Thymus (tissue), 11 donors: Measurements from ENCODE around the gene GLRX. TPM values are rescaled to one million over a fixed set of nuclear protein-coding genes. Genes with fewer than 3 reads are reported as not detected.

Source experiments
- DNase-seq, 9 donors: peaks; one replicate each; pipeline ENCODE4 v3.0.0-alpha.2; 2013; ENCODE audit warnings: low spot score in 9 of 9, low read depth in 6 of 9, missing footprints in 1 of 9
- H3K27ac ChIP-seq, 2 donors: one replicate each; pipeline ENCODE4 v1.5.1; 2013; ENCODE audit warnings: control low read depth in 1 of 2, low read depth in 1 of 2, low read length in 1 of 2, mild to moderate bottlenecking in 1 of 2, moderate library complexity in 1 of 2
- H3K27me3 ChIP-seq, 2 donors: one replicate each; pipeline ENCODE4 v1.5.1; 2013; ENCODE audit warnings: low read length in 1 of 2; ENCODE audit not compliant: control insufficient read depth in 2 of 2, insufficient read depth in 1 of 2
- H3K36me3 ChIP-seq, 2 donors: one replicate each; pipeline ENCODE4 v1.5.1; 2013; ENCODE audit warnings: low read length in 1 of 2, mild to moderate bottlenecking in 1 of 2, moderate library complexity in 1 of 2; ENCODE audit not compliant: control insufficient read depth in 2 of 2, insufficient read depth in 2 of 2
- H3K4me1 ChIP-seq, 2 donors: one replicate each; pipeline ENCODE4 v1.5.1; 2013; ENCODE audit warnings: low read length in 2 of 2; ENCODE audit not compliant: control insufficient read depth in 2 of 2, insufficient read depth in 2 of 2
- H3K4me3 ChIP-seq, 2 donors: one replicate each; pipeline ENCODE4 v1.5.1; 2013; ENCODE audit warnings: low read length in 2 of 2, control low read depth in 1 of 2, mild to moderate bottlenecking in 1 of 2
- H3K9me3 ChIP-seq, 2 donors: one replicate each; pipeline ENCODE4 v1.5.1; 2013; ENCODE audit warnings: low read length in 1 of 2, mild to moderate bottlenecking in 1 of 2; ENCODE audit not compliant: control insufficient read depth in 2 of 2, insufficient read depth in 1 of 2
- WGBS: extraction: QIAGEN DNeasy Blood & Tissue Kit; methylation state at CpG from one replicate; pipeline ENCODE4 v1.1.7; 2013; 5-methylcytosine and 5-hydroxymethylcytosine counted together
- polyA plus RNA-seq: library from polyadenylated mRNA; stranded (reverse); fragments of 200-250 nt; gene quantifications from one replicate; pipeline ENCODE4 v1.2.3, GENCODE V29; 2013
- total RNA-seq: library from RNA; stranded (reverse); fragments of 120-200 nt; gene quantifications from one replicate; pipeline ENCODE4 v1.2.4, GENCODE V29; 2013
- donor health status: healthy.

The GLRX gene
- total and polyA plus RNA-seq, 2 donors: 52.4 to 119 TPM

GRCh38 chr5:95845391-95845790 is 22.9 kb upstream of the GLRX start:
- H3K36me3 ChIP-seq: no peaks in the 10 kb centered on the region
- 94% methylated on average over 3 of the region's 3 CpGs for WGBS
- no peak overlapping the region for H3K27ac ChIP-seq
- H3K4me1 ChIP-seq: peaks cover 6 to 12% of the 10 kb centered on the region in 2 donors
- H3K9me3 ChIP-seq: no peaks in the 10 kb centered on the region
- DNase-seq: no peak
- H3K27me3 ChIP-seq: no peaks in the 10 kb centered on the region
- no peak overlapping the region for H3K4me3 ChIP-seq

GRCh38 chr5:95843733-95844223 is 21.3 kb upstream of the GLRX start:
- Histone ChIP-seq H3K4me3 (no peak overlapping the region), H3K9me3 (no peaks in the 10 kb centered on the region), H3K36me3 (no peaks in the 10 kb centered on the region), H3K4me1 (peaks cover 6 to 18% of the 10 kb centered on the region in 2 donors), H3K27me3 (no peaks in the 10 kb centered on the region), H3K27ac (no peak overlapping the region)
- WGBS: 75% methylated on average over 3 of the region's 3 CpGs
- DNase-seq: no peak

- H3K4me1 ChIP-seq: peaks cover 6 to 18% of the 10 kb centered on the region in 2 donors
- no peaks in the 10 kb centered on the region for H3K27me3 ChIP-seq
- no peak overlapping the region for H3K4me3 ChIP-seq
- peak in 3 of 9 donors; percentile 51 to 75 (median 53) for DNase-seq
- no peaks in the 10 kb centered on the region for H3K9me3 ChIP-seq
- 19% methylated on average over 11 of the region's 11 CpGs for WGBS
- H3K36me3 ChIP-seq: no peaks in the 10 kb centered on the region
- H3K27ac ChIP-seq: peak overlapping the region in 1 of 2 donors; percentile 18
Observed at GRCh38 chr5:95842854-95843544, 20.5 kb upstream of the GLRX start.

GRCh38 chr5:95841914-95842812 is 19.6 kb upstream of the GLRX start:
- Histone ChIP-seq H3K27me3 (no peaks in the 10 kb centered on the region), H3K4me1 (peaks cover 6 to 18% of the 10 kb centered on the region in 2 donors), H3K27ac (no peak overlapping the region), H3K9me3 (no peaks in the 10 kb centered on the region), H3K4me3 (no peak overlapping the region), H3K36me3 (no peaks in the 10 kb centered on the region)
- no peak for DNase-seq
- 95% methylated on average over 8 of the region's 8 CpGs for WGBS

- no peak overlapping the region for H3K27ac ChIP-seq
- WGBS: 92% methylated on average over 1 of the region's 1 CpG
- H3K4me1 ChIP-seq: peaks cover 6 to 18% of the 10 kb centered on the region in 2 donors
- no peaks in the 10 kb centered on the region for H3K36me3 ChIP-seq
- no peak for DNase-seq
- H3K27me3 ChIP-seq: no peaks in the 10 kb centered on the region
- no peaks in the 10 kb centered on the region for H3K9me3 ChIP-seq
- H3K4me3 ChIP-seq: no peak overlapping the region
Observed at GRCh38 chr5:95840956-95841705, 18.6 kb upstream of the GLRX start.

- Histone ChIP-seq H3K36me3 (no peaks in the 10 kb centered on the region), H3K4me3 (no peak overlapping the region), H3K27ac (no peak overlapping the region), H3K4me1 (peaks cover 15 to 28% of the 10 kb centered on the region in 2 donors), H3K27me3 (no peaks in the 10 kb centered on the region), H3K9me3 (no peaks in the 10 kb centered on the region)
- DNase-seq: no peak
- 78% methylated on average over 2 of the region's 2 CpGs for WGBS
Observed at GRCh38 chr5:95839658-95840057, 17.1 kb upstream of the GLRX start.

GRCh38 chr5:95838556-95838955 is 16.0 kb upstream of the GLRX start:
- WGBS: 100% methylated on average over 1 of the region's 1 CpG
- Histone ChIP-seq H3K4me3 (no peak overlapping the region), H3K27ac (no peak overlapping the region), H3K9me3 (no peaks in the 10 kb centered on the region), H3K27me3 (no peaks in the 10 kb centered on the region), H3K36me3 (no peaks in the 10 kb centered on the region), H3K4me1 (peaks cover 18 to 28% of the 10 kb centered on the region in 2 donors)
- DNase-seq: no peak

GRCh38 chr5:95838001-95838520 is 15.5 kb upstream of the GLRX start:
- 93% methylated on average over 8 of the region's 8 CpGs for WGBS
- Histone ChIP-seq H3K27me3 (no peaks in the 10 kb centered on the region), H3K36me3 (no peaks in the 10 kb centered on the region), H3K27ac (no peak overlapping the region), H3K9me3 (no peaks in the 10 kb centered on the region), H3K4me3 (no peak overlapping the region), H3K4me1 (peaks cover 15 to 26% of the 10 kb centered on the region in 2 donors)
- DNase-seq: no peak
